Lower leg skin (tissue), 4 donors: Measurements from ENCODE around the gene GALNS. TPM values are rescaled to one million over a fixed set of nuclear protein-coding genes. Genes with fewer than 3 reads are reported as not detected.

Experiments used
- DNase-seq, 2 donors: peaks; one replicate each; pipeline ENCODE4 v3.0.0-alpha.2; 2019; ENCODE audit warnings: low spot score in 2 of 2
- H3K4me3 ChIP-seq: fragments of 200-600 bp; sonication (generic); 2 replicates; pipeline ENCODE4 v1.5.1; 2017; ENCODE audit warnings: mild to moderate bottlenecking, low read depth; ENCODE audit not compliant: poor library complexity, severe bottlenecking
- POLR2A ChIP-seq, 2 donors: fragments of 450-650 bp; IDR thresholded peaks; one replicate each; pipeline ENCODE4 v1.6.1; 2016 to 2017; ENCODE audit warnings: antibody characterized with exemption in 2 of 2, mild to moderate bottlenecking in 1 of 2, moderate library complexity in 1 of 2
- WGBS, 2 donors: methylation state at CpG; one replicate each; pipeline ENCODE4 v1.1.5; 2018; 5-methylcytosine and 5-hydroxymethylcytosine counted together
- intact Hi-C: fragments of 100-400 bp; cut with DNase I; formaldehyde crosslinking; loops from one replicate; pipeline ENCODE4 v1.15.0; 2023; ENCODE audit warnings: low total_unique reads
- total RNA-seq, 4 donors: library from RNA; depleted of rRNA; stranded (reverse); fragments of >200 nt; gene quantifications; one replicate each; pipeline ENCODE4 v1.1.0, GENCODE V29; 2016
- TF ChIP-seq, protein P1 (sequence below), 3 donors: fragments of 450-650 bp; IDR thresholded peaks; one replicate each; pipeline ENCODE4 v1.5.1; 2016; ENCODE audit warnings: antibody characterized with exemption in 3 of 3, mild to moderate bottlenecking in 3 of 3, moderate library complexity in 2 of 3

GALNS gene
- total RNA-seq, 4 donors from 2014 or later: 17.3 to 45.6 (median 37.3) TPM

- WGBS, 2 donors: 68 to 70% methylated on average over 16 of the region's 16 CpGs
- TF ChIP-seq, protein P1, sequence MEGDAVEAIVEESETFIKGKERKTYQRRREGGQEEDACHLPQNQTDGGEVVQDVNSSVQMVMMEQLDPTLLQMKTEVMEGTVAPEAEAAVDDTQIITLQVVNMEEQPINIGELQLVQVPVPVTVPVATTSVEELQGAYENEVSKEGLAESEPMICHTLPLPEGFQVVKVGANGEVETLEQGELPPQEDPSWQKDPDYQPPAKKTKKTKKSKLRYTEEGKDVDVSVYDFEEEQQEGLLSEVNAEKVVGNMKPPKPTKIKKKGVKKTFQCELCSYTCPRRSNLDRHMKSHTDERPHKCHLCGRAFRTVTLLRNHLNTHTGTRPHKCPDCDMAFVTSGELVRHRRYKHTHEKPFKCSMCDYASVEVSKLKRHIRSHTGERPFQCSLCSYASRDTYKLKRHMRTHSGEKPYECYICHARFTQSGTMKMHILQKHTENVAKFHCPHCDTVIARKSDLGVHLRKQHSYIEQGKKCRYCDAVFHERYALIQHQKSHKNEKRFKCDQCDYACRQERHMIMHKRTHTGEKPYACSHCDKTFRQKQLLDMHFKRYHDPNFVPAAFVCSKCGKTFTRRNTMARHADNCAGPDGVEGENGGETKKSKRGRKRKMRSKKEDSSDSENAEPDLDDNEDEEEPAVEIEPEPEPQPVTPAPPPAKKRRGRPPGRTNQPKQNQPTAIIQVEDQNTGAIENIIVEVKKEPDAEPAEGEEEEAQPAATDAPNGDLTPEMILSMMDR (IDR thresholded peaks at IDR 0.05): no peak
- TF ChIP-seq POLR2A (IDR thresholded peaks at IDR 0.05): no peak
- DNase-seq: no peak
- H3K4me3 ChIP-seq: no peak overlapping the region
- intact Hi-C loops: no loop called here
These were observed 46.0 kb upstream of the GALNS start for GRCh38 chr16:88902744-88903143.

- no peak overlapping the region for H3K4me3 ChIP-seq
- intact Hi-C loops: no loop called here
- no peak for DNase-seq
- WGBS, 2 donors: 91 to 92% methylated on average over 25 to 26 of the region's 26 CpGs
- no peak for TF ChIP-seq POLR2A (IDR thresholded peaks at IDR 0.05)
- TF ChIP-seq, protein P1 (IDR thresholded peaks at IDR 0.05): no peak
These were observed 45.1 kb upstream of the GALNS start for GRCh38 chr16:88901718-88902337.

DNA sequence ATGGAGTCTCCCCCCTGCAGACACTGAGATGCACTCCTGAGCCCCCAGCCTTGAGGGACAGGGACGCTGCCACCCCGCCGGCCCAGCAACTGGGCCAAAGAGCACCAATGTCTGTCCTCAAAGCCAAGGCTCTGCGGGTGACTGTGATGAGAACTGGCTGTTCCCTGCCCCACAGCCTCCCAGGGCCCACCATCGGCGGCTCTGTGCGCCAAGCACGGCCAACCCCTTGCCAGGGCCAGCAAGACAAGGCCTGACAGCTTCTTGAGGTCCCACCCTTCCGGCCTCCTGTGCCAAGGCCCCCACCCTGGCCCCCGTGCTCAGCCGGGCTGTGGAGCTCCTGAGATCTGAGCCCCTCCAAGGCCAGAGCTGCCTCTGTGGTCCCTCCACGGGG is 43.9 kb upstream of the GALNS start:
- intact Hi-C loops: no loop called here
- no peak overlapping the region for H3K4me3 ChIP-seq
- WGBS, 2 donors: 79% methylated on average over 5 to 11 of the region's 12 CpGs
- no peak for DNase-seq
- no peak for TF ChIP-seq POLR2A (IDR thresholded peaks at IDR 0.05)
- TF ChIP-seq, protein P1 (IDR thresholded peaks at IDR 0.05): no peak

DNA sequence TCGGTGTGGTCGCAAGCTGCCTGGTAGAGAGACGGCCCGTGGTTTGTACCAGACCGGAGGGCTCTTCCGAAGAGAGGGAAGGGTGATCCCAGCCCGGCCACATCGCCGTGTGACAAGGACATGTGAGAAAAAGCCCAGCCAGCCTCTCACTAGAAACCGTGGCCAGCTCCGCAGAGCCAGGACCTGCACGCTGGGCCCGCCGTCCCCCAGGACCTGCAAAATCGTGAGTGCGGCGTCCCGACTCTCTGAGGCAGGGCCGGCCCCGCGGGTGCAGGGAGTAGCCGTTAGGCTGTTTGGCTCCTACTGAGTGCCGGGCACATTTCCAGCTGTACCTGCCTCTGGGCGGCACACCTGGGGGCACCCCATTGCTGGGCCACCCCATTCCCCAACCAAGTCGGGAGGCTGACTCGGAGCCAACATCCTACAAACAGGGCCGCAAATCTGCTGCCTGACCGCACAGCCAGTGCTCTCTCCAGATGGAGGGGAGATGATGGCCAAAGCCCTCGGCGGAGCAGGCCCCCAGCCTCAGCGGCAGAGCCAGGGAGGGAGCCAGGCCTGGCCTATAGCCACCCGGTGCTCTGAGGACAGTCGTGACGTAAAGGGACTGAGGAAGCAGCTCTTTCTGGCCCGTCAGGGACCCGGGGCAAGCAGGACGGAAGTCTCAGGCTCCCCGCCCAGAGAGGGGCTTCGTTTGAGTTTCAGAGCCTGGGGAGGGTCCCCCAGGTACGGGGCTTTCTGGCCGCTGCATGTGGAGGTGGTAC is 43.3 kb upstream of the GALNS start:
- DNase-seq: no peak
- H3K4me3 ChIP-seq: no peak overlapping the region
- TF ChIP-seq POLR2A (IDR thresholded peaks at IDR 0.05): no peak
- TF ChIP-seq, protein P1 (IDR thresholded peaks at IDR 0.05): no peak
- WGBS, 2 donors: 64 to 65% methylated on average over 17 to 29 of the region's 41 CpGs
- intact Hi-C loops: no loop called here

DNA sequence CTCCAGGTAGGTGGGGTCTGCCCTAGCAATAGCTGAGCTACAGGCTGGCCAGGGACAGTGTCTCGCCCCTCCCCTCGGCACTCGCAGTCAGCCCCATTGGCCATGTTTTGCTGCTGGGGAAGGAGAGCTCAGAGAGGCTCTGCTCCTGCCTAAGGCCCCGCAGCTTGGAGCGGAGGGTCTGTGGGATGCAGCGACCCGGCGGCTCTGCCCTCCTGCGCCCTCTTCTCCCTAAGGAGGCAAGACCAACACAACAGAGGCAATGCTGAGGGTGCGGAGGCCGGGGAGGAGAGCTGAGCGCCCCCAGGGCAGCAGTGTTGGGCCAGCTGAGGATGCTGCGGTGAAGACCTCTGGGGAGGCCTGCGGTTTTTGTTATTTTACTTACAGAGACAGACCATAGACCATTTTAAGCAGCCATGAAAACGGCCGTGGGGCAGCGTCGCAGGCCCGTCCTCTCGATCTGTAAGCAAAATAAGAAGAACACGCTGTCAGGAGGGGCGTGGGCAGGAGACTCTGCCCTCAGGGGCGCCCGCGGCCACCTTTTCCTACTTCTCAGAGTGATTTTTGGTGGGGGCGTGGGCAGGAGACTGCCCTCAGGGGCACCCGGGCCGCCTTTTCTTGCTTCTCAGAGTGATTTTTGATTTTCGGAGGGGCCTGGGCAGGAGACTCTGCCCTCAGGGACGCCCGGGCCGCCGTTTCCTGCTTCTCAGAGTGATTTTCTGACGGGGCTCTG is 41.1 kb upstream of the GALNS start:
- WGBS, 2 donors: 82% methylated on average over 31 to 34 of the region's 34 CpGs
- no peak for TF ChIP-seq POLR2A (IDR thresholded peaks at IDR 0.05)
- TF ChIP-seq, protein P1 (IDR thresholded peaks at IDR 0.05): no peak
- intact Hi-C loops: no loop called here
- no peak for DNase-seq
- H3K4me3 ChIP-seq: no peak overlapping the region
